H7 (cell line): ENCODE measurements around the gene SMYD3. TPM values are rescaled to one million over a fixed set of nuclear protein-coding genes. Genes with fewer than 3 reads are reported as not detected.

ENCODE experiments used
- DNase-seq: peaks from one replicate; pipeline ENCODE4 v3.0.0; 2012
- H3K27me3 ChIP-seq: 2 replicates; pipeline ENCODE4 v1.6.0; 2011; ENCODE audit warnings: mild to moderate bottlenecking, low read length; ENCODE audit not compliant: control insufficient read depth, insufficient read depth
- H3K36me3 ChIP-seq: replicated peaks from 2 replicates; pipeline ENCODE4 v1.5.1; 2011; ENCODE audit warnings: low read length; ENCODE audit not compliant: control insufficient read depth, insufficient read depth
- H3K4me3 ChIP-seq: 2 replicates; pipeline ENCODE4 v1.5.1; 2011; ENCODE audit warnings: low read depth, mild to moderate bottlenecking, control low read depth, low read length, moderate library complexity; ENCODE audit not compliant: insufficient read depth
- total RNA-seq: library from RNA; depleted of rRNA; stranded (reverse); fragments of >200 nt; shearing (Covaris generic); gene quantifications from 2 replicates; pipeline ENCODE4 v1.2.3, GENCODE V29; 2014; rRNA removed

The SMYD3 gene
- 25.6 and 31.0 TPM in 2 replicates for total RNA-seq

GRCh38 chr1:246506674-246507481 lies at the start of gene SMYD3:
Gene SMYD3 (minus strand): TSS chr1:246507279.
- H3K36me3 ChIP-seq: no peaks in the 10 kb centered on the region
- H3K27me3 ChIP-seq: peaks cover 2% of the 10 kb centered on the region; the same call in 1 of the 2 replicates
- DNase-seq: peak; percentile 97
- H3K4me3 ChIP-seq: peak within 1 kb of the TSS; percentile 93

- Histone ChIP-seq H3K36me3 (peaks cover 11% of the 10 kb centered on the region), H3K4me3 (no peak overlapping the region), H3K27me3 (no peaks in the 10 kb centered on the region)
Measured at GRCh38 chr1:246554201-246554600, 47.1 kb upstream of the SMYD3 start.

DNA sequence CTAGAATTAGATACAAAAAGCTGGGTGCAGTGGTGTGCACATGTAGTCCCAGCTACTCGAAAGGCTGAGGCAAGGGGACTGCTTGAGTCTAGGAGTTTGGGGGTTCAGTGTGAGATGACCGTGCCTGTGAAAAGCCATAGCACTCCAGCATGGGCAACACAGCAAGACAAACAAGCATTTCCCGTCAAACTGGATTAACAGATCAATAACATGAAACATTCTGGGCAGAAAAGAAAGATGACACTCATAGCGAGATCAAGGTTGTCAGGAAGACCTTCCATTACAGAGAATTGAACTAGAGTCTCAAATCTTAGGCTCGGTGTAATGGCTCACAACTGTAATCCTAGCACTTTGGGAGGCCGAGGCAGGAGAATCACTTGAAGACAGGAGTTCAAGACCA lies 45.0 kb upstream of the SMYD3 start:
- DNase-seq: no peak
- H3K36me3 ChIP-seq: peaks cover 12% of the 10 kb centered on the region
- H3K27me3 ChIP-seq: no peaks in the 10 kb centered on the region
- H3K4me3 ChIP-seq: no peak overlapping the region

More at GRCh38 chr1:246554201-246554600, 47.1 kb upstream of the SMYD3 start:
- no peak for DNase-seq

DNA sequence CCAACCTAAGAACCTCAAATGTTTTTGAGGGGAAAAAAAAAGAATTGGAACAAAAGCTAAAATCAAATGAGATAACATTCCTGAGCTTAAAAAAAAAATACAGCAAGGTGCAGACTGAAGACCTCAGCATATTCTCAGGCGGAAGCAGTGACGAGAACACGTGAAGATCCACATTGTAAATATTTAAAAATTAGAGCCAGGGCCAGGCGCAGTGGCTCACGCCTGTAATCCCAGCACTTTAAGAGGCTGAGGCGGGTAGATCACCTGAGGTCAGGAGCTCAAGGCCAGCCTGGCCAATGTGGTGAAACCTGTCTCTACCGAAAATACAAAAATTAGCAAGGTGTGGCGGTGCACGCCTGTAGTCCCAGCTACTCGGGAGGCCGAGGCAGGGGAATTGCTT lies 43.3 kb upstream of the SMYD3 start:
- no peaks in the 10 kb centered on the region for H3K27me3 ChIP-seq
- no peak for DNase-seq
- no peak overlapping the region for H3K4me3 ChIP-seq
- H3K36me3 ChIP-seq: peaks cover 10% of the 10 kb centered on the region

DNA sequence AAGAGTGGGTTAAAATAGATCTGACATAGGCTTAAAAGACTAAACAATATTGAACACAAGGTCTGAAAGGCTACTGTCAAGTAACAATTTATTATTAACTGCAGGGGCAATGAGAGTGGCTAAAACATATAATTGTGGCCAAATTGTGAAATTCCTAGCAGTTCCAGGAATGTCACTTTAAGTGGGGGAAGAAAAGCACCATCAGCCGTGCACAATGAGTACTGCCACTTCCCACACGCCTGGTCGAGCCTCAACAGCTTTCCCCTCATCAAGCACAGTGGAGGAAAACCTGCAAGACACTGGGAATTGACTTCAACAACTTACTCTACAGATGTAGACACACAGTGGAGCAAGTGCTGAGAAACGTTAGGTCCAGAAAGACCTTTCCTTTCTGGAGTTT lies 42.6 kb upstream of the SMYD3 start:
- Histone ChIP-seq H3K4me3 (no peak overlapping the region), H3K27me3 (no peaks in the 10 kb centered on the region), H3K36me3 (peaks cover 7% of the 10 kb centered on the region)
- DNase-seq: no peak

DNA sequence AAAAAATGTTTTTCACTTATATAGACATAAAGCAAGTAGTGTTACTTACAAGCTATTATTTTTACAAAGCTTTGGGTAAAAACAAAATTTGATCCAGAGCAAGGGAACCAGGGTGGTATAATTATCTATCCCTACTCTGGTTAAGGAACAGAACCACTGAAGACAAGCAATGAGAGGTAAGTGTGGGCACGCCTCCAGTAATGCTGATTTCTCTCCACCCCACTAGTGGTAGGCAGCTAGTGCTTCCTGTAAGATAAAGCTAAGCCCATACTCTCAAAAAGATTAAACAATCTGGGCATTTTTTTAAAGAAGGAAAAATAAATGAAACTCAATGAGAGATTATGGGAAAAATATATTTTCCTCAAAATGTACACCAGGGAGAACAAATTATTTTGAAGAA lies 36.9 kb upstream of the SMYD3 start:
- Histone ChIP-seq H3K36me3 (peaks cover 7% of the 10 kb centered on the region), H3K4me3 (no peak overlapping the region)
- DNase-seq: no peak

GRCh38 chr1:246540738-246541491 lies 33.8 kb upstream of the SMYD3 start:
- Histone ChIP-seq H3K4me3 (no peak overlapping the region), H3K27me3 (no peaks in the 10 kb centered on the region), H3K36me3 (peaks cover 5% of the 10 kb centered on the region)
- no peak for DNase-seq

More for the DNA sequence above, 36.9 kb upstream of the SMYD3 start:
- no peaks in the 10 kb centered on the region for H3K27me3 ChIP-seq

- Histone ChIP-seq H3K36me3 (peaks cover 4% of the 10 kb centered on the region; the same call in 1 of the 2 replicates), H3K4me3 (no peak overlapping the region), H3K27me3 (no peaks in the 10 kb centered on the region)
- DNase-seq: no peak
Measured at GRCh38 chr1:246537887-246538286, 30.8 kb upstream of the SMYD3 start.

GRCh38 chr1:246537441-246537840 lies 30.4 kb upstream of the SMYD3 start:
- DNase-seq: no peak
- no peak overlapping the region for H3K4me3 ChIP-seq
- peaks cover 4% of the 10 kb centered on the region; the same call in 1 of the 2 replicates for H3K36me3 ChIP-seq
- H3K27me3 ChIP-seq: no peaks in the 10 kb centered on the region

DNA sequence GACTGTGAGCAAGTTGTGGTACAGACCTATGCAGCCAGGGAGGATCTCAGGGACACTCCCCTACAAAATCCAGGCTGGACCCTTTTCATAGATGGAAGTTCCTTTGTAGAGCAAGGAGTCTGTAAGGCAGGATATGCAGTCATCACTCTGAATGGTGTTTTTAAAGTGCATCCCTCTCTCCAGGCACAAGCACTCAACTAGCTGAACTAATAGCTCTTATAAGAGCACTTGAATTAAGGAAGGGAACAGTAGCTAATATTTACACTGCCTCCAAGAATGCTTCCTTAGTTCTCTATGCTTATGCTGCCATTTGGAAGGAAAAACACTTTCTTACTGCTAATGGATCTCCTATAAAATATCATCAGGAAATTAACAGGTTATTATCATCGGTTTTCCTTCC lies 27.0 kb upstream of the SMYD3 start:
- no peak for DNase-seq
- H3K4me3 ChIP-seq: no peak overlapping the region
- H3K27me3 ChIP-seq: no peaks in the 10 kb centered on the region
- no peaks in the 10 kb centered on the region for H3K36me3 ChIP-seq

DNA sequence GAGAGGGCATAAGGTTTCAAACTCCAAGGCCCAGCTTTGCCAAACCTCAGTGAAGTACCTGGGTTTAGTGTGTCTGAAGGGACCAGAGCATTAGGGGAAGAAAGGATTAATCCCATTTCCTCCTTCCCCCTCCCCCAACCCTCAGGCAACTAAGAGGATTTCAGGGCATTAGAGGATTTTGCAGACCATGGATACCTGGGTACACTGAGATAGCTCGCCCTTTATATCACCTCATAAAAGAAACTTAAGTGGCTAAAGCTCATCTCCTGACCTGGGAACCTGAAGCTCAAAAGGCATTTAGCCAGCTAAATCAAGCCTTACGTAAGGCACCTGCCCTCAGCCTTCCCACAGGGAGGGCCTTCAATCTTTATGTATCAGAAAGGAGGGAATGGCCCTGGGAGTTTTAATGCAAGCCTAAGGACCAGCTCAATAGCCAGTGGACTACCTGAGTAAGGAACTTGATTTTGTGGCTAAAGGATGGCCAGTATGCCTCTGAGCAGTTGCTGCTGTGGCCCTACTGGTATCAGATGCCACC lies 26.4 kb upstream of the SMYD3 start:
- no peak for DNase-seq
- Histone ChIP-seq H3K27me3 (no peaks in the 10 kb centered on the region), H3K36me3 (no peaks in the 10 kb centered on the region), H3K4me3 (no peak overlapping the region)

GRCh38 chr1:246532519-246532918 lies 25.4 kb upstream of the SMYD3 start:
- Histone ChIP-seq H3K4me3 (no peak overlapping the region), H3K27me3 (no peaks in the 10 kb centered on the region), H3K36me3 (no peaks in the 10 kb centered on the region)
- no peak for DNase-seq

DNA sequence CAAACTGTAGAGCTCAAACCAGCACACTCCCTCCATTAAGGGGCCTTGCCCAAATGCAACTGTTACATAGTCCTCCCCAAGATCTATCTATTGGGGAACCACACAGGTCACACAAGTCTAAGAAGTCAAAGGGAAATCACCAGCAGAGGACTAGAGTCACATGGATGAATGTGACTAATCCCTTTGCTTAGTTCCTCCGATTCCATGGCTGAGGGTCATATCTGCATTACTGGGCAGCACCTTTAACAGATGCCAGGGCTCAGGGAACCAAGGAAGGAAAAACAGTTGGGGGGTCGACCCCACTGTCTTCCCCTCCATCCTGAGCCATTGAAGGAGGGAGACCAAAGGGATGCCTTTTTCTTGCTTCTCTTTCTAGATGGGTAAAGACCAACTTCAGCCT lies 23.4 kb upstream of the SMYD3 start:
- no peaks in the 10 kb centered on the region; the same call in 1 of the 2 replicates for H3K27me3 ChIP-seq
- H3K36me3 ChIP-seq: no peaks in the 10 kb centered on the region
- no peak for DNase-seq
- no peak overlapping the region for H3K4me3 ChIP-seq

DNA sequence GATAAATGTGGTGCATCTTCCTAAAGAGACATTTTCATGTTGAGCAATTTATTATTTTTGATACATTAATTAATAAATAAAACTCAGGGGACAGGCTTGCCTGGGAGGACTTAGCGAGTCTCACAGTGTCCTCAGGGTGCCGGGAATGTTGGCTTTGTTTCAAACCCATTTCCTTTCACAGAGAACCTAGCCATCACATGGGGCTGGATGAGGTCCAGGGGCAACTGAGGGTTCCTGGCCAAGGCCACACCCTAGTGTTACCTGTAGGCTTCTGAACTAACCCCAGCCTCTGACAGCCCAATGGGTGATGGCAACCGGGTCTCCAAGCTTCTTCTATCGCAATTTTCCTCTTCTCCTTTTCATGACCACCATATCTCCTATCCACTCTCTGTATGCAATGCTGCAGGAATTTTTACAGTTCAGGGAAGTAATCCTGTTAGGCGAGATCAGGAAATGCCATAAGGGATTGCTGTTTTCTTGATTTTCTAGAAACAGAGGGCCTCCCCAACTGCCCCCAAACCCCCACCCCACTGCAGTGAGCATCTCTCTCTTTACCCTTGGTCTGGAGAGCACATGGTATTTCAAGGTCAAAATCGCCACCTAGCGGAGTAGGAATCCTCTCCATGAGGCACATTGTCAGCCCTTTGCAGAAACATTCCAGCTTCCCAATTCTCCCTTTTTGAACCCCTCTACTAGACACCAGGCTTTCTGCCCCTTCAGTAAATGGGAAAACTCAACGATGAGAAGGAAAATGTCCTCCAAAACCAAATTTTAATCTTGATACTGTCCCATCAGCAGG lies 22.1 kb upstream of the SMYD3 start:
- DNase-seq: peak; percentile 51

More for the DNA sequence above, 22.1 kb upstream of the SMYD3 start:
- Histone ChIP-seq H3K4me3 (no peak overlapping the region), H3K27me3 (no peaks in the 10 kb centered on the region; the same call in 1 of the 2 replicates), H3K36me3 (no peaks in the 10 kb centered on the region)
